Measurements from ENCODE around the gene HAUS8.
A peak's percentile ranks its signal among the peaks of the same experiment; 100 is the strongest.

Gene HAUS8

GRCh38 chr19:17105556-17105955 lies 30.3 kb upstream of the HAUS8 start:
- Histone ChIP-seq H4K20me1 (ENCODE audit: insufficient read depth, low read length) (peaks cover 19% of the 10 kb centered on the region), H2AFZ (ENCODE audit: low read depth, low read length) (no peak overlapping the region), H3K4me3 (ENCODE audit: low read length) (peak overlapping the region; percentile 59), H3K4me2 (ENCODE audit: low read length) (peak overlapping the region; percentile 79), H3K79me2 (ENCODE audit: low read length) (peaks cover 82% of the 10 kb centered on the region), H3K9ac (ENCODE audit: low read length) (peak overlapping the region; percentile 55), H3K9me3 (ENCODE audit: insufficient read depth, low read length) (peaks cover 5% of the 10 kb centered on the region; the same call in 1 of the 2 replicates), H3K36me3 (replicated peaks; ENCODE audit: low read depth, low read length) (peaks cover 43% of the 10 kb centered on the region), H3K27ac (ENCODE audit: low read length) (peak overlapping the region; percentile 79), H3K27me3 (ENCODE audit: low read depth, low read length) (no peaks in the 10 kb centered on the region), H3K4me1 (ENCODE audit: low read length) (peaks cover 74% of the 10 kb centered on the region)
- TF ChIP-seq CTCF (IDR thresholded peaks at IDR 0.05; ENCODE audit: low read depth, low read length) (no peak), EZH2phosphoT487 (IDR thresholded peaks at IDR 0.05; ENCODE audit: low read depth) (no peak)

- Histone ChIP-seq H3K79me2 (ENCODE audit: low read length) (peaks cover 86% of the 10 kb centered on the region), H3K4me1 (ENCODE audit: low read length) (peaks cover 65% of the 10 kb centered on the region), H3K4me2 (ENCODE audit: low read length) (peak overlapping the region; percentile 79), H4K20me1 (ENCODE audit: insufficient read depth, low read length) (peaks cover 21% of the 10 kb centered on the region), H3K27ac (ENCODE audit: low read length) (peak overlapping the region; percentile 79), H3K9me3 (ENCODE audit: insufficient read depth, low read length) (peaks cover 5% of the 10 kb centered on the region; the same call in 1 of the 2 replicates), H3K27me3 (ENCODE audit: low read depth, low read length) (no peaks in the 10 kb centered on the region), H3K9ac (ENCODE audit: low read length) (peak overlapping the region; percentile 55), H3K4me3 (ENCODE audit: low read length) (peak overlapping the region; percentile 59; the same call in 1 of the 2 replicates), H3K36me3 (replicated peaks; ENCODE audit: low read depth, low read length) (peaks cover 44% of the 10 kb centered on the region), H2AFZ (ENCODE audit: low read depth, low read length) (no peak overlapping the region)
- TF ChIP-seq EZH2phosphoT487 (IDR thresholded peaks at IDR 0.05; ENCODE audit: low read depth) = no peak
- no peak for TF ChIP-seq CTCF (IDR thresholded peaks at IDR 0.05; ENCODE audit: low read depth, low read length)
Observed at GRCh38 chr19:17104679-17105078, 29.4 kb upstream of the HAUS8 start.

- Histone ChIP-seq H3K4me2 (ENCODE audit: low read length) (peak overlapping the region; percentile 13; the same call in 1 of the 2 replicates), H2AFZ (ENCODE audit: low read depth, low read length) (no peak overlapping the region), H3K9me3 (ENCODE audit: insufficient read depth, low read length) (peaks cover 5% of the 10 kb centered on the region; the same call in 1 of the 2 replicates), H3K79me2 (ENCODE audit: low read length) (peaks cover 94% of the 10 kb centered on the region), H3K36me3 (replicated peaks; ENCODE audit: low read depth, low read length) (peaks cover 43% of the 10 kb centered on the region), H3K27ac (ENCODE audit: low read length) (no peak overlapping the region), H3K9ac (ENCODE audit: low read length) (no peak overlapping the region), H3K27me3 (ENCODE audit: low read depth, low read length) (no peaks in the 10 kb centered on the region), H3K4me3 (ENCODE audit: low read length) (no peak overlapping the region), H4K20me1 (ENCODE audit: insufficient read depth, low read length) (peaks cover 25% of the 10 kb centered on the region), H3K4me1 (ENCODE audit: low read length) (peaks cover 53% of the 10 kb centered on the region)
- no peak for TF ChIP-seq EZH2phosphoT487 (IDR thresholded peaks at IDR 0.05; ENCODE audit: low read depth)
- TF ChIP-seq CTCF (IDR thresholded peaks at IDR 0.05; ENCODE audit: low read depth, low read length) = peak; percentile 49
Observed at GRCh38 chr19:17103177-17103576, 27.9 kb upstream of the HAUS8 start.

- TF ChIP-seq CTCF (IDR thresholded peaks at IDR 0.05; ENCODE audit: low read depth, low read length) = no peak
- no peak for TF ChIP-seq EZH2phosphoT487 (IDR thresholded peaks at IDR 0.05; ENCODE audit: low read depth)
- Histone ChIP-seq H3K4me1 (ENCODE audit: low read length) (peaks cover 40% of the 10 kb centered on the region), H3K79me2 (ENCODE audit: low read length) (peaks cover 93% of the 10 kb centered on the region), H3K36me3 (replicated peaks; ENCODE audit: low read depth, low read length) (peaks cover 40% of the 10 kb centered on the region), H3K27ac (ENCODE audit: low read length) (no peak overlapping the region), H3K9me3 (ENCODE audit: insufficient read depth, low read length) (peaks cover 5% of the 10 kb centered on the region; the same call in 1 of the 2 replicates), H4K20me1 (ENCODE audit: insufficient read depth, low read length) (peaks cover 34% of the 10 kb centered on the region), H3K9ac (ENCODE audit: low read length) (no peak overlapping the region), H3K4me2 (ENCODE audit: low read length) (no peak overlapping the region), H3K4me3 (ENCODE audit: low read length) (no peak overlapping the region), H3K27me3 (ENCODE audit: low read depth, low read length) (no peaks in the 10 kb centered on the region), H2AFZ (ENCODE audit: low read depth, low read length) (no peak overlapping the region)
Observed at GRCh38 chr19:17101686-17102628, 26.7 kb upstream of the HAUS8 start.

Measured in OCI-LY3 (cell line).